PFSK-1 (cell line): Measurements from ENCODE around the gene ADARB1.

Experiments used
- FOXP2 ChIP-seq: optimal IDR thresholded peaks from 2 replicates; pipeline ENCODE3; 2011; ENCODE audit warnings: borderline replicate concordance, control low read depth, inconsistent platforms; ENCODE audit not compliant: insufficient read depth; ENCODE audit errors: extremely low read length, extremely low read depth
- POLR2AphosphoS5 ChIP-seq: IDR thresholded peaks from 2 replicates; pipeline ENCODE4 v1.6.1; 2012; ENCODE audit warnings: low read depth, mild to moderate bottlenecking, control low read depth, low read length, moderate library complexity
- SIN3A ChIP-seq: IDR thresholded peaks from 2 replicates; pipeline ENCODE4 v1.6.1; 2012; ENCODE audit warnings: mild to moderate bottlenecking, low read length, moderate library complexity, borderline replicate concordance; ENCODE audit not compliant: insufficient read depth
- TAF1 ChIP-seq: IDR thresholded peaks from 2 replicates; pipeline ENCODE4 v1.6.1; 2012; ENCODE audit warnings: low read length, control low read depth, borderline replicate concordance; ENCODE audit not compliant: insufficient read depth
- TF ChIP-seq, protein P1 (sequence below), 2 experiments: IDR thresholded peaks; 2 replicates each; pipeline versions ENCODE4 v1.6.1 to v1.8.0; 2011 to 2012; ENCODE audit warnings: low read depth in 2 of 2, low read length in 2 of 2, control low read depth in 1 of 2, inconsistent platforms in 1 of 2, mild to moderate bottlenecking in 1 of 2, moderate library complexity in 1 of 2; ENCODE audit not compliant: insufficient read depth in 1 of 2

Gene ADARB1

DNA sequence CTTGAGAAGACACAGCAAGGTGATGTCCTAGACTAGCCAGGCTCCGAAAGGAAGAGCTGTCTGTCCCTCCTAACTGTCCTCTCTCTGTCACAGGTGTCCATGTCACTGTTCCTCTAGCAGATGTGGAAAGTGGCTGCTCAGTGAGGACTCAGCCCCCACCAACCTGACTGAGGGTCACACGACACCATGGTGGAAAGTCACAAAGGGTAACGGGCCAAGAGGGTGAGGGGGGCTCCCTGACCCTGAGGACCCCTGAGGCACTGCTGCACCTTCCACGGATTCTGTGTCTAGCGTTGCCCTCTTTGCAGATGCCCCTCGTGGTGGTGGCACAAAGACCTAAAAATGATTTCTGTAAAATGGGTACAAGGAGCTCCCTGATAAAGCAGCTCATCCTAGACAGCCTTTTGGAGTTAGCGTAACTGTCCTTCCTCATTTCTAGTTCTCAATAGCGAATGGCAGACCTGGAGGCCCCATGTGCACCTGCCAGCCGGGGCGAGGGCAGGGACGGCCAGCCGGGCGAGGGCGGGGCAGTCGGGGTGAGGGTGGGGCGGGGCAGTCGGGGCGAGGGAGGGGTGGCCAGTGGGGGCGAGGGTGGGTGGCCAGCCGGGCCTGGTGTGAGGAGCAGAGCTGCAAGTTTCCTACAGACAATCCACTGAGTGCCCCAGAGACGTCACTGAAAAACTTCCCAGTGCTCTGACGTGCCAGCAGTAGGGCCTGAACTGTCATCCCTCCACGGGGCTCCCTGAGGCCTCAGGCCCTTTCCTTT is 189.9 kb downstream of the ADARB1 start:
- TF ChIP-seq TAF1 (no peak), SIN3A (no peak), FOXP2 (no peak), POLR2AphosphoS5 (no peak)
- TF ChIP-seq, protein P1, sequence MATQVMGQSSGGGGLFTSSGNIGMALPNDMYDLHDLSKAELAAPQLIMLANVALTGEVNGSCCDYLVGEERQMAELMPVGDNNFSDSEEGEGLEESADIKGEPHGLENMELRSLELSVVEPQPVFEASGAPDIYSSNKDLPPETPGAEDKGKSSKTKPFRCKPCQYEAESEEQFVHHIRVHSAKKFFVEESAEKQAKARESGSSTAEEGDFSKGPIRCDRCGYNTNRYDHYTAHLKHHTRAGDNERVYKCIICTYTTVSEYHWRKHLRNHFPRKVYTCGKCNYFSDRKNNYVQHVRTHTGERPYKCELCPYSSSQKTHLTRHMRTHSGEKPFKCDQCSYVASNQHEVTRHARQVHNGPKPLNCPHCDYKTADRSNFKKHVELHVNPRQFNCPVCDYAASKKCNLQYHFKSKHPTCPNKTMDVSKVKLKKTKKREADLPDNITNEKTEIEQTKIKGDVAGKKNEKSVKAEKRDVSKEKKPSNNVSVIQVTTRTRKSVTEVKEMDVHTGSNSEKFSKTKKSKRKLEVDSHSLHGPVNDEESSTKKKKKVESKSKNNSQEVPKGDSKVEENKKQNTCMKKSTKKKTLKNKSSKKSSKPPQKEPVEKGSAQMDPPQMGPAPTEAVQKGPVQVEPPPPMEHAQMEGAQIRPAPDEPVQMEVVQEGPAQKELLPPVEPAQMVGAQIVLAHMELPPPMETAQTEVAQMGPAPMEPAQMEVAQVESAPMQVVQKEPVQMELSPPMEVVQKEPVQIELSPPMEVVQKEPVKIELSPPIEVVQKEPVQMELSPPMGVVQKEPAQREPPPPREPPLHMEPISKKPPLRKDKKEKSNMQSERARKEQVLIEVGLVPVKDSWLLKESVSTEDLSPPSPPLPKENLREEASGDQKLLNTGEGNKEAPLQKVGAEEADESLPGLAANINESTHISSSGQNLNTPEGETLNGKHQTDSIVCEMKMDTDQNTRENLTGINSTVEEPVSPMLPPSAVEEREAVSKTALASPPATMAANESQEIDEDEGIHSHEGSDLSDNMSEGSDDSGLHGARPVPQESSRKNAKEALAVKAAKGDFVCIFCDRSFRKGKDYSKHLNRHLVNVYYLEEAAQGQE (IDR thresholded peaks at IDR 0.05; ENCODE audit: insufficient read depth in 1 of 2, low read depth in 2 of 2, low read length in 2 of 2), result no peak

DNA sequence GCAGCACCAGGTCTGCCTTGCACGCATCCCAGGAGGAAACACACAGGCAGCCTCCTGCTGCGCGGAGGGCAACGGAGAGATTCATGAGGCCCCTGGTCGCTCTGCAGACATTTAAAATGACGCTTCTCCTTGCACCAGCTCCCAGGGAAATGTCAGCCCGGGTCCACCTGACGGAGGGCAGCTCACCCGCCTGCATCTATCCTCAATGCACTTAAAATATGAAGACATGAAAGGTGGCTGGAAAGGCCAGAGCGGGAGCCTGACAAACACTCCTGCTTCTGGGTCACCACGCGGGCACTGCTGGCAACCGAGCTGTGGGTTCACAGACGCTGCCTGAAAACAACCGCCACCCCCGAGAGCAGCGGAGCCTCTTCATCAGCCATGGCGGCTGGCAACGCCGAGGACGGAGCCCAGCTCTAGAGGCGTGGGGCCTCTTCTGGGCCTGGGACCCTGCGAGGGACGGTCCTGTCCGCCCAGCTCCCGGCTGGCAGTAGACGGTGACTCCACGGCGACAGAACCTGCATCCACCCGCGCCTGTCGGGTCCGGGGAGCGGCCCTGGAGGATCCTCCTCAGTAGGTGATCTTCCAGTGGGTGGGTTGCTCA is 190.6 kb downstream of the ADARB1 start:
- TF ChIP-seq POLR2AphosphoS5 (no peak), TAF1 (no peak)
- TF ChIP-seq, protein P1 (IDR thresholded peaks at IDR 0.05; ENCODE audit: insufficient read depth in 1 of 2, low read depth in 2 of 2, low read length in 2 of 2), result no peak

DNA sequence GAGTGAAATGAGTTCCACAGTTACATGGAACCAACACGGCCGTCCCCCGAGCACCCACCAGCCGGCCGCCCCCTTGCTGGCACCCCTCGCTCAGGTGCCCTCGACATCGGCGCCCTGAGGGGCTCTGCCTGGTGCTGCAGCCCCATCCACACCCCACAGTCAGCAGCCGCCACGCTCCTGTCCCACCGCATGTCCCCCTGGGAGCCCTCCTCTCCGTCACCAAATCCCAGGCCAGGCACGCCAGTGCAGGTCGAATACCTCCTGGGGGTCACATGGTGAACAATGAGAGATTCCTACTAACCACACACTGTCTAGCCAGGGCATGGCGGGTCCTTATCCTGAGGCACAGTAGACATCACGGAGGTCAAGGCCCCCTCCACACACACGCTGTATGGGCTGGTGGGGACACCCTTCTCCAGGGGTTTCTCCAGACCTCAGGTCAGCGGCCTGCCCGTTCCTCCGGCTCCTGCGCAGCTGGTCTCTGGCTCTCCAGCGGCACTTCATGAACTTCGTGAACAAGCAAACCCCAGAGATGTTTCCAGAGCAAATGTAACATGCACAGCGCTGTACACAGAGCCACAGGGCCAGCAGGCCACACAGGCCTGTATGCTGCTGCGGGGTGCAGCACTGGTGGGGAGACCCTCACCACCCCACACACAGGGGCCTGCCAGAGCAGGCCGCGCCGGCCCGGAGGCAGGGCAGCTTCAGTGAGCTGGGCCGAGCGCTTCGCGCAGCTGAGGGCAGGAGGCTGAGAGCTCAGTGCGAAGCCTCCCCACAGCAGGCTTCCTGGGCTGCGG is 191.5 kb downstream of the ADARB1 start:
- TF ChIP-seq SIN3A (no peak), TAF1 (no peak), FOXP2 (no peak), POLR2AphosphoS5 (no peak)
- TF ChIP-seq, protein P1 (IDR thresholded peaks at IDR 0.05; ENCODE audit: insufficient read depth in 1 of 2, low read depth in 2 of 2, low read length in 2 of 2), result no peak

DNA sequence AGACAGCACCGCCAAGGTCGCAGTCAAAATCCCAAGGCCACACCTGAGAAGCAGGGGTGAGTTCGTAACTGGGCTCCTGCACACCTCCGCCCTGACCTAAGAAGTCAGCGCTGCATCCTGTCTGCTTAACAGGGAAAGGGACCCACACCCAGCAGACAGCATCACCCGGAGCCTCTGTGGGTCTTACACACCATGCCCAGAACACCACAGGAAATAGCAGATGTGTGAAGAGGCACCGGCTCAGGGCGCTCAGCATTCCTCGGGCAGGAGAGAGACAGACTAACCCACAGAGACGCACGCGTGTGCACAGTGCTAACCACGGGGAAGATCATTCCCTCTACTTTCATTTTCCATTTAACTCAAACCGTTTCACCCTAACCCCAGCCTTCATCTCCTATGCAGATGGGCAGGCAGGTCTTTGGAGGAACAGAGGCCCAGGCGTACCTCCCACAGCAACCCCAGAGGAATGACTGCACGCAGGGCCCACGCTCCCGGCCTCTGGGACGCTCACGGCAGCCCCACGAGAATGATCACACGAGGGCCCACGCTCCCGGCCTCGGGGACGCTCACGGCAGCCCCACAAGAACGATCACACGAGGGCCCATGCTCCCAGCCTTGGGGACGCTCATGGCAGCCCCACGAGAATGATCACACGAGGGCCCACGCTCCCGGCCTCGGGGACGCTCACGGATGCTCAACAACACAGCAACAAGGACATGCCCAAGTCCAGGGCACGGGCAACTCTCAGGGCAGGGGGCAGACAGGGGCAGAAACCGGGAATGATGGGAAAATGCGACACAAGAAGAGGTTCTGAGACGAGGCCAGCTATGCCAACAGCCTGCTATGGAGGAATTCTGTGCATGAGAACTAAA is 192.4 kb downstream of the ADARB1 start:
- TF ChIP-seq FOXP2, result no peak
- TF ChIP-seq, protein P1 (IDR thresholded peaks at IDR 0.05; ENCODE audit: insufficient read depth in 1 of 2, low read depth in 2 of 2, low read length in 2 of 2), result no peak
- no peak for TF ChIP-seq TAF1
- TF ChIP-seq POLR2AphosphoS5, result no peak
- TF ChIP-seq SIN3A, result no peak
